ENCODE results near the gene OXNAD1. TPM values are rescaled to one million over a fixed set of nuclear protein-coding genes. Genes with fewer than 3 reads are reported as not detected.
A peak's percentile ranks its signal among the peaks of the same experiment; 100 is the strongest.

OXNAD1 gene
- total and polyA plus RNA-seq, 2 experiments from 2014 or later: 14.4 to 21.1 TPM

- Histone ChIP-seq H3K27ac (no peak overlapping the region), H2AFZ (no peak overlapping the region), H4K20me1 (ENCODE audit: insufficient read depth, poor library complexity, severe bottlenecking) (no peaks in the 10 kb centered on the region), H3K9me2 (replicated peaks; ENCODE audit: insufficient read depth) (no peaks in the 10 kb centered on the region), H3K4me1 (ENCODE audit: insufficient read depth) (peaks cover 8% of the 10 kb centered on the region), H3K27me3 (no peaks in the 10 kb centered on the region), H3K4me2 (no peak overlapping the region), H3K36me3 (replicated peaks; ENCODE audit: insufficient read depth, low read depth) (no peaks in the 10 kb centered on the region), H3K9me3 (ENCODE audit: low read depth) (no peaks in the 10 kb centered on the region), H3K79me2 (no peaks in the 10 kb centered on the region), H3K4me3 (no peak overlapping the region)
- WGBS (ENCODE audit: low lambda C conversion rate, missing lambda C conversion rate): 36% methylated on average over 17 of the region's 17 CpGs
- DNase-seq (ENCODE audit: low spot score): peak; percentile 92
- TF ChIP-seq CTCF (IDR thresholded peaks at IDR 0.05; ENCODE audit: poor library complexity) (peak; percentile 98), EZH2phosphoT487 (IDR thresholded peaks at IDR 0.05; ENCODE audit: low read depth, severe bottlenecking, unreplicated experiment) (no peak)
Observed at GRCh38 chr3:16247282-16248061, 17.5 kb upstream of the OXNAD1 start.

- Histone ChIP-seq H3K4me3 (no peak overlapping the region), H3K9me3 (ENCODE audit: low read depth) (no peaks in the 10 kb centered on the region), H3K27ac (no peak overlapping the region), H4K20me1 (ENCODE audit: insufficient read depth, poor library complexity, severe bottlenecking) (no peaks in the 10 kb centered on the region), H3K4me2 (no peak overlapping the region), H3K79me2 (no peaks in the 10 kb centered on the region), H3K36me3 (replicated peaks; ENCODE audit: insufficient read depth, low read depth) (no peaks in the 10 kb centered on the region), H2AFZ (no peak overlapping the region), H3K9me2 (replicated peaks; ENCODE audit: insufficient read depth) (no peaks in the 10 kb centered on the region), H3K27me3 (no peaks in the 10 kb centered on the region), H3K4me1 (ENCODE audit: insufficient read depth) (peaks cover 18% of the 10 kb centered on the region)
- no peak for DNase-seq (ENCODE audit: low spot score)
- 83% methylated on average over 5 of the region's 5 CpGs for WGBS (ENCODE audit: low lambda C conversion rate, missing lambda C conversion rate)
- TF ChIP-seq EZH2 (IDR thresholded peaks at IDR 0.05; ENCODE audit: borderline replicate concordance) (no peak), EZH2phosphoT487 (IDR thresholded peaks at IDR 0.05; ENCODE audit: low read depth, severe bottlenecking, unreplicated experiment) (no peak), CTCF (IDR thresholded peaks at IDR 0.05; ENCODE audit: poor library complexity) (no peak)
Observed at GRCh38 chr3:16248556-16248955, 16.5 kb upstream of the OXNAD1 start.

- Histone ChIP-seq H3K4me1 (ENCODE audit: insufficient read depth) (peaks cover 21% of the 10 kb centered on the region), H3K9me3 (ENCODE audit: low read depth) (no peaks in the 10 kb centered on the region), H3K27ac (no peak overlapping the region), H3K9me2 (replicated peaks; ENCODE audit: insufficient read depth) (no peaks in the 10 kb centered on the region), H3K79me2 (no peaks in the 10 kb centered on the region), H3K4me3 (no peak overlapping the region), H3K36me3 (replicated peaks; ENCODE audit: insufficient read depth, low read depth) (no peaks in the 10 kb centered on the region), H2AFZ (no peak overlapping the region), H3K4me2 (no peak overlapping the region), H3K27me3 (no peaks in the 10 kb centered on the region), H4K20me1 (ENCODE audit: insufficient read depth, poor library complexity, severe bottlenecking) (no peaks in the 10 kb centered on the region)
- DNase-seq (ENCODE audit: low spot score): no peak
- 33% methylated on average over 3 of the region's 3 CpGs for WGBS (ENCODE audit: low lambda C conversion rate, missing lambda C conversion rate)
- TF ChIP-seq CTCF (IDR thresholded peaks at IDR 0.05; ENCODE audit: poor library complexity) (peak; percentile 22), EZH2 (IDR thresholded peaks at IDR 0.05; ENCODE audit: borderline replicate concordance) (no peak), EZH2phosphoT487 (IDR thresholded peaks at IDR 0.05; ENCODE audit: low read depth, severe bottlenecking, unreplicated experiment) (no peak)
Observed at GRCh38 chr3:16249336-16249735, 15.7 kb upstream of the OXNAD1 start.
